Activated naive CD4-positive, alpha-beta T cell treated with anti-CD3 and anti-CD28 coated beads, Interleukin-2, amount 10 ng/mL, durations not matched to agents 5 hours and 36 hours (primary cell): Measurements from ENCODE around the gene CCDC59. TPM values are rescaled to one million over a fixed set of nuclear protein-coding genes. Genes with fewer than 3 reads are reported as not detected.

Experiments used
- total RNA-seq, 2 experiments: library from RNA; stranded (reverse); gene quantifications; one replicate each; pipeline ENCODE4 v1.2.3, GENCODE V29; 2021

CCDC59 gene, protein sequence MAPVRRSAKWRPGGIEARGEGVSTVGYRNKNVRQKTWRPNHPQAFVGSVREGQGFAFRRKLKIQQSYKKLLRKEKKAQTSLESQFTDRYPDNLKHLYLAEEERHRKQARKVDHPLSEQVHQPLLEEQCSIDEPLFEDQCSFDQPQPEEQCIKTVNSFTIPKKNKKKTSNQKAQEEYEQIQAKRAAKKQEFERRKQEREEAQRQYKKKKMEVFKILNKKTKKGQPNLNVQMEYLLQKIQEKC
- 10 to 100 TPM; 41.3 to 44.7 TPM for total RNA-seq

DNA sequence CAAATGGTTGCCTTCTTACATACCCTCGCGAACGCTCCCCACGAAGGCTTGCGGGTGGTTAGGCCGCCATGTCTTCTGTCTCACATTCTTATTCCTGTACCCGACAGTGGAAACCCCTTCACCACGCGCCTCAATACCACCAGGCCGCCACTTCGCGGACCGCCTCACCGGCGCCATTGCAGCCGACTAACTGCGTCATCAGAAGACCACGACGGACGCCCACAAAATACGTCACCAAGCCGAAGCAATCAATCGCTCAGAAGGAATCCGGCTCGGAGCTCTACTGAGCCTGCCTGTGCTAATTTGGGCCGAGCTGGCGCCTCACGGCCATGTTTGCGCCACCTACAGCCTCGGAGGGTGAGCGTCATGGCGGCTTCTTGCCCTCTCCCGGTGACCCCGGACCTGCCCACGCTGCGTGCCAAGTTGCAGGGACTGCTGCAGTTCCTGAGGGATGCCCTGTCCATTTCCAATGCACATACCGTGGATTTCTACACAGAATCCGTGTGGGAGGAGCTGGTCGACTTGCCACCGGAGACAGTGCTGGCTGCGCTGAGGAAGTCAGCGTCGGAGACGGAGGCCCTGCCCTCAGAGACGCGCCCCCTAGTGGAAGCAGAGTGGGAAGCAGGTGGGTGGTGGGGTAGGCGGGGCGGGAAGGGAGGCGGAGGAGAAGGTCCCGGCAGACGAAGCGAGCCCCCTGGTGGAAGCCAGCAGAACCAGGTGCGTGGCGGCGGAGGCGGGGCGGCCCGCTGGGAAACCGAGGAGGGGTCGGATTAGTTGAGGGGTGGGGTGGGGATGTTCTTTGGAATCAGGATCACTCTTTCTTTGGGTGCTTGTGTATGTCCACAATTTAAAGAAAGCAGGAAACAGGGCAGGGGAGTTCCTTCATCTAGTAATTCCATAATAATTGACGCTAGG, at the start of gene CCDC59, which contains the start of gene METTL25:
Gene CCDC59 (minus strand): TSS at position 188 of the 915 bp plus-strand sequence. CDS start 11 bp downstream, at position 177.
Gene METTL25 (plus strand): TSS at position 330 of the 915 bp plus-strand sequence. CDS start 37 bp downstream, at position 367.

Other genes with a start within 250 kb of the CCDC59 start
- 10 to 100 TPM; 10.2 to 10.6 TPM for gene METTL25, start 142 bp upstream of the CCDC59 start, total RNA-seq